Middle frontal gyrus (tissue), 1 donor: ENCODE measurements around the gene GNA12.

Experiments
- DNase-seq: peaks from one replicate; pipeline ENCODE4 v3.0.0-alpha.2; 2015; ENCODE audit warnings: low spot score; ENCODE audit errors: extremely low spot score

The GNA12 gene

DNA sequence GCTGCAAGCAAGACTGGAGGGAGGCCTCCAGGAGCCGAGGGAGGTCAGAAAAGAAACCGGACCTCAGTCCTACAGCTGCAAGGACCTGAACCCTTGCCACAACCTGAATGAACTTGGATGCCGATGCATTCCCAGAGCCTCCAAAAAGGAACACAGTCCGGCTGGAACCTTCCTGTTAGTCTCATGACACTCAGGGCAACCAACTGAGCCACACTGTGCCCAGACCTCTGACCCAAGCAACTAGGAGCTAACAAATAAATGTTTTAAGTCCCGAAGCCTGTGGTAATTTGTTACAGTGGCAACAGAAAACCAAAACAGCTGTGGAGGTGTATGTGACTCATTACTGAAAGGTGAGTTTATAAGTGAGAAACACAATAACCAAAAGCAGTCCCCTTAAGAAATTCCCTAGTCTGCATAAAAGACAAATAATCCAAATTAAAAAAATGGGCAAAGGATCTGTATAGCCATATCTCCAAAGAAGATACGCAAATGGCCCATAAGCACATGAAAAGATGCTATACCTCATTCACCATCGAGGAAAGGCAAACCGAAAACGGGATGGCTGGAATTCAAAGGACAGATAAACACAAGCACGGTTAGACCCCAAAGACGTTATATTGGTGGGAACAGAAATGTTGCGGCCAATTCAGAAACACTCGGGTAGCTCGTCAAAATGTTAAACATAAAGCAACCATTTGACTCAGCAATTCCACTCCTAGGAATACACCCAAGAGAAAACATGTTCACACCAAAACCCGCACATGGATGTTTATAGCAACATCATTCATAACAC is 24.8 kb downstream of the GNA12 start:
- no peak for DNase-seq

DNA sequence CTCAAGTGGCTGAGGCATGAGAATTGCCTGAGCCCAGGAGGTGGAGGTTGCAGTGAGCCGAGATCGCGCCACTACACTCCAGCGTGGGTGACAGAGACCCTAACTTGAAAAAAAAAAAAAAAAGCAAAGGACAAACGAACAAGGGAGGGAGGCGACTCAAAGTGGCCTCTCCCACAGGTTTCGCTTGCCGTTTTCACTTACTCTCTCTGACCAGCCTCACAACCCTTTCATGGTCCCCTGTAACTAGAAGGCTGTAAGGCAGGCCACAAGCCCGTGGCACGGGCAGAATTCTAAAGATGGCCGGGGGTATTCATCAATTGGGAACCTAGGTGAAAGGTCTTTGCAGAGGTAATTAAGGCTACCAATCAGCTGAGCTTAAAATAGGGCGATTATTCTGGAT is 25.5 kb downstream of the GNA12 start:
- no peak for DNase-seq

DNA sequence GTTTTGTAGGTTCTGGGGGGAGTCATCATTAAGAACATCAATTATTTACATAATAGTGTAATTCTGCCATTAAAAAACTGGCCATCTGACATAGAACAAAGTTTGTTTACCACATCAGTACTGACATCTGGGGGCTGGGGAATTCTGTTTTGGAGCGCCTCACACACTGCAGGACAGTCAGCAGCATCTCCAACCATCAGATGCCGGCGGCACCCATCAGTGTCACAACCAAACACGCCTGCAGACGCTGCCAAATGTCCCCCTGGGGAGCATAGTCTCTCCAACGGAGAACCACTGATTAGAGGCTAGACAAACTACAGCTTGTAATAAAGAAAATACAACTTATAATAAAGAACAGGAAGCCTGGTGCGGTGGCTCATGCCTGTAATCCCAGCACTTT is 26.0 kb downstream of the GNA12 start:
- DNase-seq: no peak

DNA sequence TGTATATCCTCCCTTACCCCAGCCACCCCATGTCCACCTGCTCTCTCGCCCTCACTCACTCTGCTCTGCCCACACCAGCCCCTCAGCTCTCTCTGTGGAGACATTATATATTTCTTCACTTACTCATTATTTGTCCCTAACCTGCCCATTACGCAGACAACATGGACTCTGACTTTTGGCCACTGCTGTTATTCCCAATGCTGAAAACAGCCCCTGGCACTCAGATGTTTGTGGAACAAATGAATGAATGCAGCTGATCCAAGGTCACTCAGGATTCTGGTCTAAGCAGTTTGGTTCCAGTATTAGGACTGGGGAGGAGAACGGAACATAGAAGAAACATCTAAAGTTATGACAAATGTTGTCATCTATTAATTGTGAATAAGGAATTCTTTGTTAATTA is 26.7 kb downstream of the GNA12 start:
- DNase-seq: no peak

DNA sequence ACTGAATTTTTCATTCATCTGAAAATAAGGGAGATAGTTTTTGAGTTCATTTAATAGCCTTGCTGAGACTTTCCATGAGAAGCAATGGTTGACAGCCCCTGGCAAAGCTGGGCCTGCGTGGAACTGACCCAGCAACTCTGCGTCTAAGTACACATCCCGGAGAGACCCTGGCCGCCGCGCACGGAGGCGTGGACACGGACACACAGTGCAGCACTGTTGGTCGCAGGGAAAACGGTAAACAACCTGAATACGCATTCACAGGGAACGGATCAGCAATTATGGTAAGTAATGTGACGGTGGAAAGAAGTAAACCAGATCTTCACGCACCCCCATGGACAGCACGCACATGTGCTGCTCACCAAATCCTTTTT is 28.2 kb downstream of the GNA12 start:
- no peak for DNase-seq

DNA sequence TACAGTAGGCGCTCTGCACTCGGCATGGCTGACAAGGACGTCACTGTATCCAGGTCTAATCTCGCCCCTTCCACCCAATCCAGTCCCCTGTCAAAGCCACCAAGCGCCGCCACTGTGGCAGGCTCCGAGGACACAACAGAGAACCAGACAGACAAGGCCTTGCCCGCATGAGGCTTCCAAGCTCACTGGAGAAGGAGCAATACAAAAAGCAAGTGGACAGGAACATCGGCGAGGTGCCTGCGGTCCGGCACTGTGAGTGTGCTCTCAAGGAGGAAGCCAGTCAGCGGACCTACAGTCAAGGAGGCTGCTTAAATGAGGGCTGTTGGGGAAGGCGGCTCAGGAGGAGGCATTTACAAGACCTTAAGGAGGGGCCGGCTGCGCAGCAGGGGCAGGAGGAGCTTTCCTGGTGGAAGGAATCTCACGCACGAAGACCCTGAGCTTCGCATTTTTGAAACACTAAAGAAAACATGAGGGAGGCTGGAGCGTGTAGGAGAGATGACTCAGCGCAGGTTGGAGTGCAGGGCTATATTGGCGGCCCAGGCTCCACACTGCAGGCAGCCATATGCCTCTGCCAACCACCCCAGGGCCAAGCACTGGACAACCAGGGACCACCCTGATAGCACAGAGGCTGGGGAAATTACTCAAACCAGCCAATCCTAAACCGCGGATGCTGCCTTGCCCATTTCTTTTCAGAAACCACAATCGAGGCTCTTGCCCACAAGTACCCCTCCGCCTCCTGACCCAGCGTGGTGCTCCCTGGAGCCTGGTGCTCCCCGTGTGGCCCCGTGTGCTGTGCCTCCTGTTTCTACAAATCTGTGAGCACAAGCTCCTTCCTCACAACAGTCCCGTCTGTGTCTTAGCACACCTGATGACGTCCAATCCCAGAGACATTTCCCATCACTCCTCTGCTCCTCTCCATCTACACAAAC is 28.9 kb downstream of the GNA12 start:
- no peak for DNase-seq

DNA sequence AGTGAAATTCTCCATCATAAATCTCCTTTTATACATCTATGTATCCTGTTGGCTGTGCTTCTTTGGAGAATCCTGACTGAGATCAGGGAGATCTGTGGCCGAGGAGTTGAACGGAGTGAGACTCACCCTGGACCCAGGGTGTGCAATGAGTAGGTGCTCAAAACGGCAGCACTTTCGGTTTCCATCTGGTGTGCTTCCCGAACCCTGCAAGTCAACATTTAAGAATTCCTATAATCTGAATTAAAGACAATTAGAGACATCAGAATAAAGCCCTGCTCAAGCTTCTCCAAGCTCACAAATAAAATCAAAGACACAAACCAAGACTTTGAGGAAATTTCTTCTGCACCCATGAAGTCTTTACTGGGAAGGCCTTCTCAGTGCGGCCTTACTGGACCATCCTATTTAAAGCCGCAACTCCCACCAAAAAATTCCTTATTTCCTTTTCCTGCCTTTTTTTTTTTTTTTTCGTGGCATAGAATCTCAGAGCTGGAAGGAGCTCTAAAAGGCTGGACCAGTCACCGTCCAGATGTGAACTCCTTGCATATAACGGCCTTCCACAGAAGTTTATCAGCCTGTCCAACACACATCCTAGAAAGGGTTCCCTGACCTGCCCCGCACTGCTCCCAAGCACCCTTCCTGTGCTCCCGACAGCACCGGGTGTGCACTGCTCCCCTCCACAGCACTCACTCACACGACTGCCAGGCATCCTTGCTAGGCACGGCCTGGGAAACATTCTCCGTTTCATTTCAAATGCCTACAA is 29.7 kb downstream of the GNA12 start:
- no peak for DNase-seq

DNA sequence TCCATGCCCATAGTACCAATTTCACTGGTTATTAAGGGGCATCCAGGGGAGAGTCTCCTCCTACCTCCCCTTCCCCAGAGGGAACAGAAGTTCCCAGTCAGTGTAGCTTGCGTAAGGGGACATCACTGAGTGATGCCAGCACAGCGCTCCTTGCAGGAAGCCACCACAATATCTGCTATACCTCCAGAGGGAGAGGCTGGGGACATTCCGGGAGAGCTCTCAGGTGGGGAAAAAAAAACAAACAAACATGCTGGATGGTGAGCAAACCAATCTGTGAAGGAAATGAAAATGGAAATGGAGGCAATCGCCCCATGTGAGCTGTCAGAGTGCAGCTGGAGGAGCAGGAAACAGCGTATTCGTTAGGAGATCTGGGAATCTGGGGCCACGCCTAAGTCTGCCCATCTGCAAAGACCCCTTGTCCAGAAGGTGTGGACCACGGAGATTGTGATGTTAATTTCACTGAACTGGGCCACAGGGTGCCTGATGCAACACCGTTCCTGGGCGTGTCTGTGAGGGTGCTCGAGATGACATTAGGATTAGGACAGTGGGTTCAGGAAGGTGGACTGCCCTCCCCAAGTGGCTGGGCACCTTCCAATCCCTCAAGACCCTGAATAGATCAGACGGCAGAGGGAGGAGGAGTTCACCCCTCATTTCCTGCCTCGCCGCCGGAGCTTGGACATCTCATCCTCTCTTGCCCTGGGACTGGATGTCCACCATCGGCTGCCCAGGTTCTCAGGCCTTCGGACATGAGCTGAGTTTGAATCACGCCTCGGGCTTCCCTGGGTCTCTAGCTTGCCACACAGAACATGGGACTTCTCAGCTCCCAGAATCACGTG is 30.5 kb downstream of the GNA12 start:
- no peak for DNase-seq

DNA sequence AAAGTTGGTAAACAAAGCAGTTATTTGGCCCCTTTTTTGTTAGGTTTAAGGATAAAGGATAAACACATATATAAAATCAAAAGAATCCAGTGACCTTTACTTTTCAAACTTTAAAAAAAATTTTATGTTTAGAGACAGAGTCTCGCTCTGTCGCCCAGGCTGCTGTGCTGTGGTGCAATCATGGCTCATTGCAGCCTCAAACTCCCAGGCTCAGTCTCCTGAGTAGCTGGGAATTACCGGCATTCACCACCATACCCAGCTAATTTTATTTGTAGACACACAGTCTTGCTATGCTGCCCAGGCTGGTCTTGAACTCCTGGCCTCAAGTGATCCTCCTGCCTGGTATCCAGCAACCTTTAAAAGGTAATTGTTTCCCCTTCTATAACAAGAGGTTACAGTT is 31.3 kb downstream of the GNA12 start:
- DNase-seq: no peak

DNA sequence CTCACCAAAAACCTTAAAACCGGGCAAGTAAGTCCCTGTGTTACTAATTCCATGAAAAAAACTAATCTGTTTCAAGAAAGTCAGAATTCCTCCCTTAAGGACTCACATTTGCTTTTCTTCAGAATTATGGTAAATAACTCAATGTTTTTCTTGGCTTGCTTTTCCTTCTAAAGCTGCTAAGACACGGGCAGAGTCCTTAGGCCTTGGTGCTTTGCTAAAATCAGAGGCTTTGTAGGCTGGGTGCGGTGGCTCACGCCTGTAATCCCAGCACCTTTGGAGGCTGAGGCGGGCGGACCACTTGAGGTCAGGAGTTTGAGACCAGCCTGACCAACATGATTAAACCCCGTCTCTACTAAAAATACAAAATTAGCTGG is 32.0 kb downstream of the GNA12 start:
- no peak for DNase-seq

DNA sequence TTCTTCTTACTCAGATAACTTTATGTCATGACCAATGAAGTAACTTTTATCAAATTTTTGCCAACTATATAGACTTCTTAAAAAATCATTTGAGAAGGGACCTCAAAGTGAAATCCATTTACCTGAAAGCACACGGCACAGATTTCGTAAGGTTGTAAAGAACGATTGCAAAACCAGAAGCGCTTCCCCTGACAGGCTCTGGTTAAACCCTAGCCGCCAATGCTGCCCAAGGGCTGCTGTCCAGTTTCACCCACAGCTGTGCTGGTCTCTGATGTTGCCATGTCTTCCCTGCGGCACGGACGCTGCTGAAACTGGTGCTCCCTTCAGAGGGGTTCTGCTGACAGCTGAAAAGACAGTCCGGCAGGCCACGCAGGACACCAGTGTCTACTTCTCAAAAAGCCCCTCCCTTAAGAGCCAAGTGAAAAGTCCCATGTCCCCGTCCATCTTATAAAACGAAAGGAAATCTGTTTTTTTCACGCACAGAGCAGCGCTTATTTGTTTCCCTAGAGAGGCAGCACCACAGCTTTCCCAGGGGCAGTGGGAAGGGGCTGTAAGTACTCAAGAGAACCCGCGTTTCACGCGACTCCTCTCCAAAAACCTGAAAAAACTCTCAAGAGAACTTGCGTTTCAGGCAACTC is 32.5 kb downstream of the GNA12 start:
- DNase-seq: no peak

DNA sequence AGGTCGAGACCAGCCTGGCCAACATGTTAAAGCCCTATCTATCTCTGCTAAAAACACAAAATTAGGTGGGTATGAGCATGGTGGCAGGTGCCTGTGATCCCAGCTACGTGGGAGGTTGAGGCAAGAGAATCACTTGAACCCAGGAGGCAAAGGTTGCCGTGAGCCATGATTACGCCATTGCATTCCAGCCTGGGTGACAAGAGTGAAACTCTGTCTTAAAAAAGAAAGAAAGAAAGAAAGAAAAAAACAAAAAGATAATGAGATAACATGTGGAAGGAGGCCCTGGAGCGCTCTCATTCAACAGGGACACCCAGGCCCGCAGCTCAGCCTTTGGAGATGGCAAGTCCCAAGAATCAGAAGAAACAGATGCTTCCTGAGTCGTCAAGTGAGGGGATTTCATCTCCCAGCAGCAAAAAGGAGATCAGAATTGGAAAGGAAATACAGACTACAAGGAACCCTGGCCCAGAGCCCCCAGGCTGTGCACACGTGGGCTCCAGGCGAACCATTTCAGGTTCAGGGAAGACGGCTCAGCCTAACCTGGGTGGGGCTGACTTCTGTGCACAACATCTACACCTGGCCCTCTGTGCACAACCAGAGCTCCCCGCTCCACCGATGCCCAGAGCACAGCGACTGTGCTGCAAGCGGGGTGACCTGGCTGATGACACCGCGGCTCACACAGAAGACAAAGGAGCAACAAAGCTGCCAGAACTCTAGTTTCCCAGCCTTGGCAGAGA is 33.3 kb downstream of the GNA12 start:
- DNase-seq: no peak

DNA sequence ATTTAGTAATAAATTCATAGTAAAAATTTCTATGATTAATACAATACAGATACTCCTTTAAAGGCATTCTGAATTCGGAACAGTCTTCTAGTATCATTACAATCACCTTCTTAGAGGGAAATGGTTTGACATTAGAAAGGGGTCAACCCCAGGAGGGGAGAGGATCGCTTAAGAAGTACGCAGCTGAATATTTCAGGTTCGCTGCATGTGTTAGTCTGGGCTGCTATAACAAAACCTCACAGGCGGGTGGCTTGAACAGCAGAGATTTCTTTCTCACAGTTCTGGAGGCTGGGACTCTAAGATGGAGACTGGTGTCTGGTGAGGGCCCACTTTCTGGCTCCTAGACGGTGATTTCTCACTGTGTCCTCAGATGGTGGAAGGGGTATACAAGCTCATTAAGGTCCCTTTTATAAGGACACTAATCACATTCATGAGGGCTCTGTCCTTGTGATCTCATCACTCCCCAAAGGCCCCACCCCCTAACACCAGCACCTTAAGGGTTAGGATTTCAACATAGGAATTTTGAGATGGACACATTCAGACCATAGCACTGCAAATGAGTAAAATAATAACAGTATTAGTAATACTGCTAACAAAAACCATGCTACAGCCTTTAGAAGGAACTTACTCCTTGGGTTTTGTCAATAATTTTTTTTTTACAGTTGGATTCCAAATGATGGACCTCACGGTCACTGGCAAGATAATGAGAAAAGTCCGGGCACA is 34.0 kb downstream of the GNA12 start:
- DNase-seq: no peak

DNA sequence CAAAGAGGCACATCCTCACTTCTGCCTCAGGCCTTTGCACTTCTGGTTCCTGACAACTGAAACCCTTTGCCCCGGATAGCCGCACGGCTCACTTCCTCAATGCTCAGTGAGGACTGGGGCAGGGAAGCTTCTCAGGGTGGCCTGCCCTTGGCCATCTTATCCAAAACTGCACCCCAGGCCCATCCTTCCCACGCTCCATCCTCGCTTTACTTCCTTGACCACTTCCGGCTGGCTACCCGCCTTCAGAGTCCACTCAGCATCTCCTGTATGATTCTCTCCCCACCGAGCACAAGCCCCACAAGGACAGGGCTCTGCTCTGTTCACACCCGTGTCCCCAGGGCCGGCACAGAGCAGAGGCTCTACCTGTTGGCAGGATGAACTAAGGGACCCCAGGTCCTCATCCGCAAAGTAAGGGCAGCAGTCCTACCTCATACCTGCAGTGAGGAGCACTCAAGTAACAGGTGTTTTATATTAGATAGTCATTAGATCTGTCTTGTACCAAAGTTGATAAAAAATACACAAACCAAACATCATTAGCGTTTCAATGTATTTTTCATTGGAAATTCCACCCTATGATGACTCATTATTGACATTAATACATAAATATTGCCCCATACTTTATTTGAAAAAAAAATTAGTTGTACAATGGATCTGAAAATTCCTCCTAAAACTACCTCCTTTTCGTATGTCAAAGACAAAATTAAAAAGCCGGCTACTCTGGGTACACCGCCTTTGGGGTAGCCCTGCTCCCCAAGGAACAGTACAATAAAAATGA is 35.0 kb downstream of the GNA12 start:
- DNase-seq: no peak

DNA sequence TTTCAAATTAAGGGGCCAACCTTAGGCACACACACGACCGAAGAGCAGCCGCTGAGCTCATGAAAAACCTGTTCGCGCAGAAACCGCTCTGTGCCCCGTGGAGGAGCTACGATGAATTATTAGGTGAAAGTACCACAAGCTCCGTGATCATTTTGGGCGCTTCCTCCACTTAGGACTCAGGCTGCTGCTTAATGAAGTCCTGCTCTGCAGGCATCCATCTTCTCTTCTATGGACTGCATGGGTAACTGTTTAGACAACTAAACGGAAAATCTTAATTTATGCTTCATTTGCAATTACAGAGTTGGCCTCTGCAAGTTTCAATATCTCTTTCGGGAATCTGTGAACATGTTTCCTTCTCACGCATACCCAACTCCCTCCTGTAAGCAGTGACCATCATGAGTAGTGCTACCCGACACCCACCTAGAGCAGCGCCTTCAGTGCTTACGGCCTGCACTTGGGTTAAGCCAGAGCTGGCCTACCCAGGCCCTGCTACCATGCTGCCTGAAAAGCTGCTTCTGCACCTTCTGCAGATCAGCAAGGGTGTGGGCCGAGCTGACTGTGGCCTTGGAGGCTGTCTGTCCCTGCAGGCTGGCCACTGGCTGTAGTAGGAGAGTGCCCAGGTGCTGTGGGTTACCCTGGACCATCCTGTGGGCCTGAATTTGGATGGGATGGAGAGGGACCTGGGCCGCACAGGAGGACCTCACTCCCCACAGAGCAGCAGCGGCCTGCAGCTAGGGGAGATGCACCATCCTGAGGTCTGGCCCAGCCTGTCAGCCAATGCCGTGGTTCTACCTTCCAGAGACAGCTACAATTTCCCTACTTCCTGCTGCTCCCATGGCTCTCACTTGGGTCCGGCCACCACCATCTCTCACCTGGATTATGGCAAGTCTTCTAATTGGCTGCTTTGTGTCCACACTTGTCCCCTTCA is 36.0 kb downstream of the GNA12 start:
- no peak for DNase-seq

DNA sequence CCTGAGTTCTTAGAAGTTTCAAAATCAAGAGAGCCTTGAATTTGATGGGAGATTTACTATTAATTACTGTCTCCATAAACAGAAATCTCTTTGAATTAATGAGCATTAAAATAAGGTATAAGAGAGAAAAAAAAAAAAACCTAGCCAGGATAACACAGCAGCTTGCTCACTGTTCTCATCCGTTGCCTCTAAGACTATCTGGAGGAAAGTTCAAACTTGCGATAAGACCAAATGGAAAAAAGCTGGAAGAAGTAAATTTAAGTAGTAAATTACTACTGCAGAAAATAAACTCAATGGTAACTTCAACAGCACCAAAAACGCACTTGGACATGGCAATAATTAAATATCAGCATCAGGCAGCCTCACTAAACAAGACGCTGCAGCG is 36.7 kb downstream of the GNA12 start:
- DNase-seq: no peak

DNA sequence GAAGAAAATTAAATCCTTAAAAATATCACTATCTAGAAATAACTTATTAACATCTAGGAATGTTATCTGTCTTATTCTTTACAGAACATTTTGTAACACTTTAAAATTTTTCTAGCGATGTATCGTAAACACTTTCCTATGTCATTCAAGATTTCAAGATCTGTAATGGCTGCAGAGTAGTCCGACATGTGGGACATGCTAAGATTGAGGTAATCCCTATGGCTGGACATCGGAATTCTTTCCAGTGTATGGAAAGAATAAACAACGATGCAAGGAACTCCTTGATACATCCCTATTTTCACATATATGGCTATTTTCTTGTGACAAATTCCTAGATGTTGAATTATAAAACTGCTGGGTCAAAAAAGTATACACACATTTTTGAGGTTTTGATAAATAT is 37.5 kb downstream of the GNA12 start:
- DNase-seq: no peak
